Activated T-cell treated with anti-CD3 and anti-CD28 coated beads for 48 hours (primary cell): ENCODE measurements around the gene MUS81.

Source experiments
- DNase-seq: peaks from one replicate; pipeline ENCODE4 v3.0.0-alpha.2; 2020; ENCODE audit warnings: low read depth

The MUS81 gene

GRCh38 chr11:65892661-65893317, 32.6 kb downstream of the MUS81 start:
- DNase-seq = no peak

- DNase-seq = no peak
These were observed 33.9 kb downstream of the MUS81 start for GRCh38 chr11:65894034-65894591.

GRCh38 chr11:65895482-65895981, 35.3 kb downstream of the MUS81 start:
- no peak for DNase-seq

- DNase-seq = no peak
These were observed 36.1 kb downstream of the MUS81 start for GRCh38 chr11:65896034-65896999.

GRCh38 chr11:65897020-65897471, 36.8 kb downstream of the MUS81 start:
- no peak for DNase-seq

- no peak for DNase-seq
These were observed 38.6 kb downstream of the MUS81 start for GRCh38 chr11:65898656-65899355.

GRCh38 chr11:65899356-65900124, 39.3 kb downstream of the MUS81 start:
- peak; percentile 78 for DNase-seq

- peak; percentile 96 for DNase-seq
These were observed 40.1 kb downstream of the MUS81 start, which contains the start of gene FOSL1 for GRCh38 chr11:65900125-65900898. Gene FOSL1, minus strand, starts transcription at chr11:65900388. Its CDS starts 49 bp downstream, at chr11:65900339.

- no peak for DNase-seq
These were observed 40.6 kb downstream of the MUS81 start for GRCh38 chr11:65900899-65901180.

GRCh38 chr11:65903068-65903481, 42.8 kb downstream of the MUS81 start:
- DNase-seq = no peak

GRCh38 chr11:65903715-65904114, 43.5 kb downstream of the MUS81 start:
- no peak for DNase-seq

- DNase-seq = no peak
These were observed 46.4 kb downstream of the MUS81 start for GRCh38 chr11:65906602-65907001.

- DNase-seq = no peak
These were observed 47.6 kb downstream of the MUS81 start for GRCh38 chr11:65907878-65908277.

- DNase-seq = no peak
These were observed 51.7 kb downstream of the MUS81 start for GRCh38 chr11:65911682-65912568.

- DNase-seq = no peak
These were observed 52.6 kb downstream of the MUS81 start for GRCh38 chr11:65912845-65913244.

- DNase-seq = no peak
These were observed 55.0 kb downstream of the MUS81 start for GRCh38 chr11:65915101-65915820.

GRCh38 chr11:65915821-65916251, 55.6 kb downstream of the MUS81 start:
- DNase-seq = no peak
